A673 (cell line): ENCODE data around the gene DSE. TPM values are rescaled to one million over a fixed set of nuclear protein-coding genes. Genes with fewer than 3 reads are reported as not detected.

ENCODE experiments used
- BruUV-seq: library from RNA; stranded (reverse); fragments of 400-500 nt; replicated peaks from 2 replicates; lab custom pipeline; 2021; lab: Mats Ljungman, UMichigan
- CTCF ChIA-PET: fragments of 300-600 bp; sonication (Branson Sonifier 250); formaldehyde crosslinking; loops from one replicate; lab custom pipeline; 2022; ENCODE audit warnings: antibody characterized with exemption; lab: Charles Lee
- POLR2A ChIA-PET: fragments of 300-600 bp; sonication (Branson Sonifier 250); formaldehyde crosslinking; loops from one replicate; lab custom pipeline; 2022; ENCODE audit warnings: antibody characterized with exemption; ENCODE audit not compliant: low non-redundant PET; lab: Charles Lee
- DNase-seq: peaks from one replicate; pipeline ENCODE4 v3.0.0-alpha.2; 2015; ENCODE audit warnings: low spot score
- H3K27ac ChIP-seq: fragments of 200-600 bp; sonication (generic); 2 replicates; pipeline ENCODE4 v1.5.1; 2016; ENCODE audit warnings: mixed run types, low read depth, mild to moderate bottlenecking, mixed read lengths, antibody characterized with exemption, low read length; ENCODE audit not compliant: poor library complexity, severe bottlenecking
- H3K27me3 ChIP-seq: fragments of 200-600 bp; sonication (generic); replicated peaks from 2 replicates; pipeline ENCODE4 v1.6.1; 2017; ENCODE audit warnings: mixed run types, low read depth, mild to moderate bottlenecking, mixed read lengths, antibody characterized with exemption, low read length; ENCODE audit not compliant: insufficient read depth, poor library complexity
- H3K36me3 ChIP-seq: fragments of 200-600 bp; sonication (generic); 2 replicates; pipeline ENCODE4 v1.6.1; 2016; ENCODE audit warnings: mixed run types, mild to moderate bottlenecking, mixed read lengths, antibody characterized with exemption, low read length; ENCODE audit not compliant: insufficient read depth, poor library complexity, severe bottlenecking
- H3K4me1 ChIP-seq: fragments of 200-600 bp; sonication (generic); 2 replicates; pipeline ENCODE4 v1.6.1; 2017; ENCODE audit warnings: mixed run types, mild to moderate bottlenecking, mixed read lengths, antibody characterized with exemption, low read length; ENCODE audit not compliant: insufficient read depth, poor library complexity, severe bottlenecking
- H3K4me3 ChIP-seq: fragments of 200-600 bp; sonication (generic); 2 replicates; pipeline ENCODE4 v1.5.1; 2016; ENCODE audit warnings: low read depth, mixed run types, mild to moderate bottlenecking, mixed read lengths, low read length; ENCODE audit not compliant: poor library complexity, severe bottlenecking
- H3K9me3 ChIP-seq: fragments of 200-600 bp; sonication (generic); 2 replicates; pipeline ENCODE4 v1.6.1; 2016; ENCODE audit warnings: mixed run types, low read depth, mild to moderate bottlenecking, mixed read lengths, antibody characterized with exemption, low read length; ENCODE audit not compliant: poor library complexity, severe bottlenecking
- EZH2 ChIP-seq: fragments of 200-600 bp; sonication (generic); IDR thresholded peaks from 2 replicates; pipeline ENCODE4 v1.6.1; 2017; ENCODE audit warnings: borderline replicate concordance, low read depth, mild to moderate bottlenecking, mixed read lengths, antibody characterized with exemption, low read length; ENCODE audit not compliant: poor library complexity, severe bottlenecking
- intact Hi-C: fragments of 100-400 bp; cut with micrococcal nuclease; formaldehyde crosslinking; loops from one replicate; pipeline ENCODE4 v1.10.0; 2022; ENCODE audit not compliant: unreplicated experiment
- total RNA-seq: library from RNA; stranded (reverse); gene quantifications from 2 replicates; pipeline ENCODE4 v1.2.3, GENCODE V29; 2021
- TF ChIP-seq, protein P1 (sequence below): fragments of 300-800, 200-600 bp; sonication (generic); conservative IDR thresholded peaks from 2 replicates; pipeline ENCODE4 v1.5.1; 2017; ENCODE audit warnings: low read depth, mild to moderate bottlenecking, antibody characterized with exemption, low read length, moderate library complexity, mixed read lengths

DSE gene
- total RNA-seq, 1 experiment from 2014 or later: 31.4 TPM

GRCh38 chr6:116491610-116492330 is 121.0 kb downstream of the DSE start:
- Histone ChIP-seq H3K9me3 (no peaks in the 10 kb centered on the region), H3K27me3 (no peaks in the 10 kb centered on the region), H3K27ac (no peak overlapping the region), H3K36me3 (no peaks in the 10 kb centered on the region), H3K4me1 (no peaks in the 10 kb centered on the region), H3K4me3 (no peak overlapping the region)
- no TSS peak for BruUV-seq
- CTCF ChIA-PET: no interaction called here
- intact Hi-C loops: no loop called here
- DNase-seq: no peak
- POLR2A ChIA-PET: no interaction called here
- TF ChIP-seq, protein P1, sequence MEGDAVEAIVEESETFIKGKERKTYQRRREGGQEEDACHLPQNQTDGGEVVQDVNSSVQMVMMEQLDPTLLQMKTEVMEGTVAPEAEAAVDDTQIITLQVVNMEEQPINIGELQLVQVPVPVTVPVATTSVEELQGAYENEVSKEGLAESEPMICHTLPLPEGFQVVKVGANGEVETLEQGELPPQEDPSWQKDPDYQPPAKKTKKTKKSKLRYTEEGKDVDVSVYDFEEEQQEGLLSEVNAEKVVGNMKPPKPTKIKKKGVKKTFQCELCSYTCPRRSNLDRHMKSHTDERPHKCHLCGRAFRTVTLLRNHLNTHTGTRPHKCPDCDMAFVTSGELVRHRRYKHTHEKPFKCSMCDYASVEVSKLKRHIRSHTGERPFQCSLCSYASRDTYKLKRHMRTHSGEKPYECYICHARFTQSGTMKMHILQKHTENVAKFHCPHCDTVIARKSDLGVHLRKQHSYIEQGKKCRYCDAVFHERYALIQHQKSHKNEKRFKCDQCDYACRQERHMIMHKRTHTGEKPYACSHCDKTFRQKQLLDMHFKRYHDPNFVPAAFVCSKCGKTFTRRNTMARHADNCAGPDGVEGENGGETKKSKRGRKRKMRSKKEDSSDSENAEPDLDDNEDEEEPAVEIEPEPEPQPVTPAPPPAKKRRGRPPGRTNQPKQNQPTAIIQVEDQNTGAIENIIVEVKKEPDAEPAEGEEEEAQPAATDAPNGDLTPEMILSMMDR: no peak
- TF ChIP-seq EZH2: no peak

DNA sequence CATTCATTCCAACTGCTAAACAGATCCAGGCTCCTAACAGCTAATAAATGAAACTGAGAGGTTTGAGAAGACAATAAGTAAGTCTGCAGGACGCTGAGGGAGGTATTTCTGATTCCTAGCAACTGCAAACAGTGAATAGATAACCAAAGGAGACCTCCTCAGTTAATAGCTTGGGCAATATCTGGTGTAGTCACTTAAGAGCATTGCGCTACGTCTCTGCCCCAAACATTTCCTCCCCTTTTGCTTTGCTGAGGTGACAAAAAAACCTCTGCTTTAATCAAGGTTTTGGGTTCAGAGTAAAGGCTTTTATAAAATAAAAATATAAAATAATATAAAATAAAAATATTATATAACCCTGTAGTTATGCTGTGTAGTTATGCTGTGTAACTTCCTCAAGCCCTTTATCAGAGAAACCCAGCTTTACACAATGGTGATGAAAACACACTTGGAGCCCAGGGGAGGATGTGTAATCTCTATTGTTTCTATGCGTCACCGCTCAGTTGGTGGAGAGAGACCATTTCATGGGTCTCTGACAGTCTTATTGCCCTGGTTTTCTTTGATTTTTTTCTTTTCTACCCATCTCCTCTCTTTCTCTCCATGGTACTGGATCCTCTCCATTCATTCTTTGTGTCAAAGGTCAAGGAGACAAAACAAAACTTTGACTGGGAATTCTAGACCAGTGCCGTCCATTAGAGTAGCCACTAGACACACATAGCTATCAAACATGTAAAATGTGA is 121.8 kb downstream of the DSE start:
- ChIA-PET POLR2A (no interaction called here), CTCF (no interaction called here)
- no peak for TF ChIP-seq EZH2
- TF ChIP-seq, protein P1: no peak
- Histone ChIP-seq H3K4me3 (no peak overlapping the region), H3K36me3 (no peaks in the 10 kb centered on the region), H3K27ac (no peak overlapping the region), H3K9me3 (no peaks in the 10 kb centered on the region), H3K27me3 (no peaks in the 10 kb centered on the region), H3K4me1 (no peaks in the 10 kb centered on the region)
- BruUV-seq: no TSS peak
- intact Hi-C loops: no loop called here
- no peak for DNase-seq

Other genes starting within 250 kb of the DSE start
- not detected in 2 replicates for gene COL10A1, start 244.8 kb upstream of the DSE start, total RNA-seq
- gene TSPYL4, start 116.9 kb upstream of the DSE start, total RNA-seq: 17.2 and 17.7 TPM in 2 replicates
- 39.7 and 41.1 TPM in 2 replicates for gene TSPYL1, start 91.0 kb upstream of the DSE start, total RNA-seq
- not detected in 2 replicates for gene CALHM6, start 90.4 kb downstream of the DSE start, total RNA-seq
- gene CALHM5, start 140.7 kb downstream of the DSE start, total RNA-seq: 0.26 TPM in 2 replicates
- not detected in 2 replicates for gene TRAPPC3L, start 174.7 kb downstream of the DSE start, total RNA-seq
- not detected in 2 replicates for gene CALHM4, start 182.8 kb downstream of the DSE start, total RNA-seq
- gene RWDD1, start 200.6 kb downstream of the DSE start, total RNA-seq: 47.2 and 52.3 TPM in 2 replicates
- 0.24 and 0.26 TPM in 2 replicates for gene RSPH4A, start 245.5 kb downstream of the DSE start, total RNA-seq